ENCODE results near the gene HTT-AS.

DNA sequence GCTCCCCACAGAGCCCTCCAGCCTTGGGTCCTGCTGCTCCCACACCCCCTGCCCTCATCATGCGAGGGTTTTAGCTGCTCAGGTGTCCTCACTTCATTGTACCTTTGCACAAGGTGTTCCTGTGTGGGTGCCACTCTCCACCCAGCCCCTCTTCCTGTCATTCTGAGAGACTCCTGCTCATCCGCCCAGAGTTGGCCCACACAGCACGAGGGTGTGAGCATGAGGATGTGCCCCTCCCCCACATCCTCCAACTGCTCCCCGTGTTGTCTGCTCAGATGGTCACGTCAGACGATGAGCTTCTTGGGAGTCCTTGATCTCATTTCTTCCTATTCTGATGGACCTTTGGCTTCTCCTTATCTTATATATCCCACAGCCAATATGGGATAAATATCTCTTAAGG is 53.2 kb downstream of the HTT-AS start:
- TF ChIP-seq RAD21 (conservative IDR thresholded peaks at IDR 0.05) = no peak
- TF ChIP-seq EP300 (conservative IDR thresholded peaks at IDR 0.05; ENCODE audit: poor library complexity, severe bottlenecking) = no peak
- TF ChIP-seq, protein P1, sequence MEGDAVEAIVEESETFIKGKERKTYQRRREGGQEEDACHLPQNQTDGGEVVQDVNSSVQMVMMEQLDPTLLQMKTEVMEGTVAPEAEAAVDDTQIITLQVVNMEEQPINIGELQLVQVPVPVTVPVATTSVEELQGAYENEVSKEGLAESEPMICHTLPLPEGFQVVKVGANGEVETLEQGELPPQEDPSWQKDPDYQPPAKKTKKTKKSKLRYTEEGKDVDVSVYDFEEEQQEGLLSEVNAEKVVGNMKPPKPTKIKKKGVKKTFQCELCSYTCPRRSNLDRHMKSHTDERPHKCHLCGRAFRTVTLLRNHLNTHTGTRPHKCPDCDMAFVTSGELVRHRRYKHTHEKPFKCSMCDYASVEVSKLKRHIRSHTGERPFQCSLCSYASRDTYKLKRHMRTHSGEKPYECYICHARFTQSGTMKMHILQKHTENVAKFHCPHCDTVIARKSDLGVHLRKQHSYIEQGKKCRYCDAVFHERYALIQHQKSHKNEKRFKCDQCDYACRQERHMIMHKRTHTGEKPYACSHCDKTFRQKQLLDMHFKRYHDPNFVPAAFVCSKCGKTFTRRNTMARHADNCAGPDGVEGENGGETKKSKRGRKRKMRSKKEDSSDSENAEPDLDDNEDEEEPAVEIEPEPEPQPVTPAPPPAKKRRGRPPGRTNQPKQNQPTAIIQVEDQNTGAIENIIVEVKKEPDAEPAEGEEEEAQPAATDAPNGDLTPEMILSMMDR (IDR thresholded peaks at IDR 0.05; ENCODE audit: poor library complexity, severe bottlenecking) = no peak
- no peak for TF ChIP-seq TAF1 (IDR thresholded peaks at IDR 0.05; ENCODE audit: low read depth)
- TF ChIP-seq POLR2AphosphoS5 (IDR thresholded peaks at IDR 0.05) = no peak
- no peak for TF ChIP-seq REST (IDR thresholded peaks at IDR 0.05; ENCODE audit: borderline replicate concordance)

Measured in neural cell (in vitro differentiated cells).